NCI-H345 treated with DMSO at 0.1 percent for 48 hours (cell line): Measurements from ENCODE around the gene POM121.
"Not testable (repeated sequence)": the region's sequence is repeated elsewhere in the genome, so short reads cannot be mapped to it uniquely, and the experiment has no call there.

Source experiments
- DNase-seq: peaks from one replicate; lab custom pipeline; 2025; ENCODE audit not compliant: unreplicated experiment; lab: John Stamatoyannopoulos, UW

POM121 gene

GRCh38 chr7:72949276-72949675 is 24.4 kb downstream of the POM121 start:
- not testable (repeated sequence) for DNase-seq

GRCh38 chr7:72949686-72950085 is 24.8 kb downstream of the POM121 start:
- DNase-seq = not testable (repeated sequence)

- not testable (repeated sequence) for DNase-seq
These were observed 25.5 kb downstream of the POM121 start for GRCh38 chr7:72950432-72950831.

- not testable (repeated sequence) for DNase-seq
These were observed 29.1 kb downstream of the POM121 start for GRCh38 chr7:72953901-72954562.

- not testable (repeated sequence) for DNase-seq
These were observed 29.8 kb downstream of the POM121 start for GRCh38 chr7:72954563-72955198.

GRCh38 chr7:72960029-72960428 is 35.1 kb downstream of the POM121 start:
- not testable (repeated sequence) for DNase-seq

GRCh38 chr7:72960626-72961345 is 35.9 kb downstream of the POM121 start:
- DNase-seq = not testable (repeated sequence)

- not testable (repeated sequence) for DNase-seq
These were observed 36.4 kb downstream of the POM121 start for GRCh38 chr7:72961346-72961650.

- DNase-seq = not testable (repeated sequence)
These were observed 38.2 kb downstream of the POM121 start for GRCh38 chr7:72963056-72963455.

- not testable (repeated sequence) for DNase-seq
These were observed 40.5 kb downstream of the POM121 start for GRCh38 chr7:72965186-72965975.

- DNase-seq = not testable (repeated sequence)
These were observed 42.0 kb downstream of the POM121 start for GRCh38 chr7:72966892-72967291.

GRCh38 chr7:72968980-72969516 is 44.2 kb downstream of the POM121 start, which contains the start of gene TRIM74:
TRIM74 (minus strand) TSS chr7:72969466; CDS start chr7:72966157, 3,309 bp downstream.
- not testable (repeated sequence) for DNase-seq

GRCh38 chr7:72969688-72970087 is 44.8 kb downstream of the POM121 start:
- not testable (repeated sequence) for DNase-seq

- DNase-seq = not testable (repeated sequence)
These were observed 46.6 kb downstream of the POM121 start for GRCh38 chr7:72971505-72971904.

GRCh38 chr7:72974781-72975180 is 49.9 kb downstream of the POM121 start:
- not testable (repeated sequence) for DNase-seq

GRCh38 chr7:72975656-72976286 is 50.9 kb downstream of the POM121 start:
- not testable (repeated sequence) for DNase-seq

- not testable (repeated sequence) for DNase-seq
These were observed 51.5 kb downstream of the POM121 start for GRCh38 chr7:72976434-72976833.

GRCh38 chr7:72980382-72980781 is 55.5 kb downstream of the POM121 start:
- DNase-seq = not testable (repeated sequence)

- not testable (repeated sequence) for DNase-seq
These were observed 57.2 kb downstream of the POM121 start for GRCh38 chr7:72982084-72982483.
